ENCODE measurements around the gene PRPSAP1.

The PRPSAP1 gene

DNA sequence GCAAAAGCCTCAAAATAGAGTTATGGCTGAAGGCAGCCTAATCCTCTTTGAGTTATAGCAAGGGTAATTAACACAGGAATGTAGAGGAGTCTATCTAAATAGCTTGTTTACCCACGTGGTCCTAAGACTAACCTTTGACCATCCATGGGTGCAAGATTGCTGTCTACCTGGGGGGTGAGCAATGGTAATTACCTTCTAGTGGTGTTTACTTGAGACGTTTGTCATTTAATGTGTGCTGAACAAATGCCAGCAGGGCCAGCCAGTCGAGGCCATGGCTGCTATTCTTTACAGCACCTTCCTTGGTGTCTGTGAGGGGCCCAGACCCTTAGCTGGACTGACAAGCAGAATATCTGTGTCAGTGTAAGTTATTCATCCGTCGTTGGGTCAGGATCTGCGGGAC is 13.9 kb upstream of the PRPSAP1 start:
- Histone ChIP-seq H3K36me3 (replicated peaks in 1 of 2; ENCODE audit: control insufficient read depth in 2 of 2, insufficient read depth in 2 of 2, low read length in 2 of 2) (no peaks in the 10 kb centered on the region), H2BK12ac (ENCODE audit: low read length) (no peak overlapping the region), H2BK120ac (ENCODE audit: low read depth, low read length) (no peak overlapping the region), H3K4ac (ENCODE audit: low read length) (no peak overlapping the region), H3K4me3 (ENCODE audit: low read length in 2 of 2) (no peak overlapping the region), H2BK5ac (ENCODE audit: low read length) (no peak overlapping the region), H4K91ac (ENCODE audit: low read depth, low read length, poor library complexity) (no peak overlapping the region), H3K18ac (ENCODE audit: low read length) (no peak overlapping the region), H3K4me1 (ENCODE audit: control insufficient read depth in 2 of 2, insufficient read depth in 1 of 2, low read depth in 1 of 2, low read length in 2 of 2) (peaks cover 2 to 6% of the 10 kb centered on the region in 2 donors), H2AK5ac (ENCODE audit: low read depth, low read length) (no peak overlapping the region), H3K27me3 (ENCODE audit: control insufficient read depth in 3 of 3, insufficient read depth in 3 of 3, low read depth in 1 of 3, low read length in 3 of 3) (no peaks in the 10 kb centered on the region), H3K4me2 (ENCODE audit: insufficient read depth, low read length, poor library complexity, severe bottlenecking) (no peak overlapping the region), H3K9me3 (replicated peaks in 1 of 2; ENCODE audit: control insufficient read depth in 2 of 2, insufficient read depth in 1 of 2, low read depth in 1 of 2, low read length in 2 of 2) (no peaks in the 10 kb centered on the region), H3K14ac (ENCODE audit: low read length) (no peak overlapping the region), H2BK15ac (ENCODE audit: low read length) (no peak overlapping the region), H3K27ac (replicated peaks; ENCODE audit: low read length) (no peak overlapping the region), H4K8ac (ENCODE audit: low read depth, low read length) (no peak overlapping the region), H3K9ac (ENCODE audit: low read depth, low read length, poor library complexity) (no peak overlapping the region), H3K23ac (ENCODE audit: low read depth, low read length, poor library complexity) (no peak overlapping the region), H2AFZ (ENCODE audit: low read length) (no peak overlapping the region), H3K79me1 (ENCODE audit: low read depth, low read length) (no peaks in the 10 kb centered on the region)
- no CpG with 5 or more reads among the region's 6 CpGs for WGBS, 2 donors (ENCODE audit: extremely low coverage in 2 of 2, insufficient read length in 2 of 2, insufficient replicate concordance in 1 of 2)
- no peak for DNase-seq (ENCODE audit: low spot score)

DNA sequence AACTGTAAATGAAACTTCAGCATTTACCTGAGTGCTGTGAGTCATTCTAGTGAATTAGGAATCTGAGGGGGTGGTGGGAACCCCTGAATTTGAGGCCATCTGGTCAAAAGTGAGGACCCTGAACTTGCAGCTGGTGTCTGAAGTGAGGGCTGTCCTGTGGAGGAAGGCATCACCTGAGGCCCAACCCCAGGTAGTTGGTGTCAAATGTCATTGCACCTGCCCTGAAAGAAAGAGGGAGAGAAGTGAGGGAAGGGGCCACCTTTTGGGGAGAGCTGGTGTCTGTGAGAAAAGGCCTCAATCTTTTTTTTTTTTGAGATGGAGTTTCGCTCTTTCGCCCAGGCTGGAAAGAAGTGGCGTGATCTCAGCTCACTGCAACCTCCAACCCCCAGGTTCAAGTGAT is 12.5 kb upstream of the PRPSAP1 start:
- H3K23ac ChIP-seq (ENCODE audit: low read depth, low read length, poor library complexity): no peak overlapping the region
- no peaks in the 10 kb centered on the region for H3K79me1 ChIP-seq (ENCODE audit: low read depth, low read length)
- H3K4me1 ChIP-seq (ENCODE audit: control insufficient read depth in 2 of 2, insufficient read depth in 1 of 2, low read depth in 1 of 2, low read length in 2 of 2): peaks cover 2 to 6% of the 10 kb centered on the region in 2 donors
- H3K9me3 ChIP-seq (replicated peaks in 1 of 2; ENCODE audit: control insufficient read depth in 2 of 2, insufficient read depth in 1 of 2, low read depth in 1 of 2, low read length in 2 of 2): no peaks in the 10 kb centered on the region
- H2AK5ac ChIP-seq (ENCODE audit: low read depth, low read length): peak overlapping the region; percentile 44
- no peak overlapping the region for H2BK15ac ChIP-seq (ENCODE audit: low read length)
- no peak for DNase-seq (ENCODE audit: low spot score)
- H2BK120ac ChIP-seq (ENCODE audit: low read depth, low read length): peak overlapping the region; percentile 35
- no peaks in the 10 kb centered on the region for H3K36me3 ChIP-seq (replicated peaks in 1 of 2; ENCODE audit: control insufficient read depth in 2 of 2, insufficient read depth in 2 of 2, low read length in 2 of 2)
- no peak overlapping the region for H2BK12ac ChIP-seq (ENCODE audit: low read length)
- no peak overlapping the region for H2BK5ac ChIP-seq (ENCODE audit: low read length)
- H2AFZ ChIP-seq (ENCODE audit: low read length): no peak overlapping the region
- no peak overlapping the region for H4K8ac ChIP-seq (ENCODE audit: low read depth, low read length)
- H3K4me3 ChIP-seq (ENCODE audit: low read length in 2 of 2): no peak overlapping the region
- H3K18ac ChIP-seq (ENCODE audit: low read length): no peak overlapping the region
- no CpG with 5 or more reads among the region's 3 CpGs for WGBS, 2 donors (ENCODE audit: extremely low coverage in 2 of 2, insufficient read length in 2 of 2, insufficient replicate concordance in 1 of 2)
- H3K9ac ChIP-seq (ENCODE audit: low read depth, low read length, poor library complexity): no peak overlapping the region
- peak overlapping the region; percentile 37 for H3K4ac ChIP-seq (ENCODE audit: low read length)
- no peaks in the 10 kb centered on the region for H3K27me3 ChIP-seq (ENCODE audit: control insufficient read depth in 3 of 3, insufficient read depth in 3 of 3, low read depth in 1 of 3, low read length in 3 of 3)
- H4K91ac ChIP-seq (ENCODE audit: low read depth, low read length, poor library complexity): no peak overlapping the region
- H3K14ac ChIP-seq (ENCODE audit: low read length): no peak overlapping the region
- no peak overlapping the region for H3K4me2 ChIP-seq (ENCODE audit: insufficient read depth, low read length, poor library complexity, severe bottlenecking)
- H3K27ac ChIP-seq (replicated peaks; ENCODE audit: low read length): no peak overlapping the region

DNA sequence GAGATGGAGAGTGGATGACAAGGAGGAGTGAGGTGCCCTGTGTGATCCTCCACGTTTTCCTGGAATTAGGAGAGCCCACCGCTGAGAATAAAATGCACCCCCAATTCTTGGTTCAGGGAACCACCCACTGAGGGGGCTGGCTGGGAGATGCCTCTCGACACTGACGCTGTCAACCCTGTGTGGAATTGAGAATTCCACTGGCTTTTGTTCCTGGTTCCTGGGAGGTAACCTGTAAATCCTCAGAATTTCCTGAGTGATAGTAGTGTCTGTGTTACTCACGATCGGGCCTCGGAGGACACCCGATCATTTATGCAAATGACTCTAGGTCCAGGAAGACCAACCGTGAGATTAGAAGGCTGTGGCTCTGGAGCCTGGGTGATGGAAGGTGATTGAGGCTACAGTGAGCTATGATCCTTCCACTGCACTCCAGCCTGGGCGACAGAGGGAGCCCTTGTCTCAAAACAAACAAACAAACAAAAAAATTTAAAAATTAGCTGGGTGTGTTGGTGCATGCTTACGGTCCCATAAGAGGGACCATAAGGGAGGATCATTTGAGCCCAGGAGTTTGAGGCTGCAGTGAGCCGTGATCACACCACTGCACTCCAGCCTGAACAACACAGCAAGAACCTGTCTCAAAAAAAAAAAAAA is 11.7 kb upstream of the PRPSAP1 start:
- H4K8ac ChIP-seq (ENCODE audit: low read depth, low read length): no peak overlapping the region
- no peak for DNase-seq (ENCODE audit: low spot score)
- no peak overlapping the region for H2AFZ ChIP-seq (ENCODE audit: low read length)
- no peak overlapping the region for H2BK15ac ChIP-seq (ENCODE audit: low read length)
- no peaks in the 10 kb centered on the region for H3K36me3 ChIP-seq (replicated peaks in 1 of 2; ENCODE audit: control insufficient read depth in 2 of 2, insufficient read depth in 2 of 2, low read length in 2 of 2)
- H3K4me1 ChIP-seq (ENCODE audit: control insufficient read depth in 2 of 2, insufficient read depth in 1 of 2, low read depth in 1 of 2, low read length in 2 of 2): peaks cover 2 to 6% of the 10 kb centered on the region in 2 donors
- WGBS, 2 donors (ENCODE audit: extremely low coverage in 2 of 2, insufficient read length in 2 of 2, insufficient replicate concordance in 1 of 2): no CpG with 5 or more reads among the region's 12 CpGs
- H2AK5ac ChIP-seq (ENCODE audit: low read depth, low read length): no peak overlapping the region
- H3K9ac ChIP-seq (ENCODE audit: low read depth, low read length, poor library complexity): no peak overlapping the region
- H3K14ac ChIP-seq (ENCODE audit: low read length): no peak overlapping the region
- no peaks in the 10 kb centered on the region for H3K9me3 ChIP-seq (replicated peaks in 1 of 2; ENCODE audit: control insufficient read depth in 2 of 2, insufficient read depth in 1 of 2, low read depth in 1 of 2, low read length in 2 of 2)
- H3K27me3 ChIP-seq (ENCODE audit: control insufficient read depth in 3 of 3, insufficient read depth in 3 of 3, low read depth in 1 of 3, low read length in 3 of 3): no peaks in the 10 kb centered on the region
- no peak overlapping the region for H3K27ac ChIP-seq (replicated peaks; ENCODE audit: low read length)
- H3K18ac ChIP-seq (ENCODE audit: low read length): no peak overlapping the region
- H2BK12ac ChIP-seq (ENCODE audit: low read length): no peak overlapping the region
- no peak overlapping the region for H2BK120ac ChIP-seq (ENCODE audit: low read depth, low read length)
- no peak overlapping the region for H3K4me3 ChIP-seq (ENCODE audit: low read length in 2 of 2)
- H3K4me2 ChIP-seq (ENCODE audit: insufficient read depth, low read length, poor library complexity, severe bottlenecking): no peak overlapping the region
- no peak overlapping the region for H3K23ac ChIP-seq (ENCODE audit: low read depth, low read length, poor library complexity)
- H3K4ac ChIP-seq (ENCODE audit: low read length): no peak overlapping the region
- H4K91ac ChIP-seq (ENCODE audit: low read depth, low read length, poor library complexity): no peak overlapping the region
- H3K79me1 ChIP-seq (ENCODE audit: low read depth, low read length): no peaks in the 10 kb centered on the region
- no peak overlapping the region for H2BK5ac ChIP-seq (ENCODE audit: low read length)

DNA sequence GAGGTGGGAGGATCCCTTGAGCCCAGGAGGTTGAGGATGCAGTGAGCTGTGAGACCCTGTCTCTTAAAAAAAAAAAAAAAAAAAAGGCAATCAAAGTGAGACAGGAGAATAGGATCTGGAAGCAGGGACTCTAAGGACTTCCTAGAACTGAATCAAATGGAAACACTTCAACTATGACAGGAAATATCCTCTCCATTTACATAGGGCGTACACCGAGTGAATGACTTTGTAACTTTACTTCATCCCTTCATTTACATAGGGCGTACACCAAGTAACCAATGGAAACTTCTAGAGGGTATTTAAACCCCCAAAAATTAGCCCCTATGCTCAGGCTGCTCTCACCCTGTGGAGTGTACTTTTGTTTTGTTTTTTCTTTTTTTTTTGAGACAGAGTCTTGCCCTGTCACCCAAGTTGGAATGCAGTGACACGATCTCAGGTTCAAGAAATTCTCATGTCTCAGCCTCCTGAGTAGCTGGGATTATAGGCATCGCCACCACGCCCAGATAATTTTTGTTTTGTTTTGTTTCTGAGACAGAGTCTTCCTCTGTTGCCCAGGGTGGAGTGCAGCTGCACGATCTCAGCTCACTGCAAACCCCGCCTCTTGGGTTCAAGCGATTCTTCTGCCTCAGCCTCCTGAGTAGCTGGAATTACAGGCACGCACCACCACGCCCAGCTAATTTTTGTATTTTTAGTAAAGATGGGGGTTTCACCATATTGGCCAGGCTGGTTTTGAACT is 9.6 kb upstream of the PRPSAP1 start:
- Histone ChIP-seq H2BK5ac (ENCODE audit: low read length) (no peak overlapping the region), H3K4me1 (ENCODE audit: control insufficient read depth in 2 of 2, insufficient read depth in 1 of 2, low read depth in 1 of 2, low read length in 2 of 2) (peaks cover 0 to 2% of the 10 kb centered on the region in 2 donors), H3K27me3 (ENCODE audit: control insufficient read depth in 3 of 3, insufficient read depth in 3 of 3, low read depth in 1 of 3, low read length in 3 of 3) (no peaks in the 10 kb centered on the region), H2BK15ac (ENCODE audit: low read length) (no peak overlapping the region), H4K8ac (ENCODE audit: low read depth, low read length) (no peak overlapping the region), H2BK120ac (ENCODE audit: low read depth, low read length) (no peak overlapping the region), H3K14ac (ENCODE audit: low read length) (no peak overlapping the region), H3K36me3 (replicated peaks in 1 of 2; ENCODE audit: control insufficient read depth in 2 of 2, insufficient read depth in 2 of 2, low read length in 2 of 2) (no peaks in the 10 kb centered on the region), H4K91ac (ENCODE audit: low read depth, low read length, poor library complexity) (no peak overlapping the region), H3K9ac (ENCODE audit: low read depth, low read length, poor library complexity) (no peak overlapping the region), H3K27ac (replicated peaks; ENCODE audit: low read length) (no peak overlapping the region), H2AK5ac (ENCODE audit: low read depth, low read length) (no peak overlapping the region), H2BK12ac (ENCODE audit: low read length) (no peak overlapping the region), H3K9me3 (replicated peaks in 1 of 2; ENCODE audit: control insufficient read depth in 2 of 2, insufficient read depth in 1 of 2, low read depth in 1 of 2, low read length in 2 of 2) (no peaks in the 10 kb centered on the region), H3K4ac (ENCODE audit: low read length) (no peak overlapping the region), H3K79me1 (ENCODE audit: low read depth, low read length) (no peaks in the 10 kb centered on the region), H3K18ac (ENCODE audit: low read length) (no peak overlapping the region), H3K23ac (ENCODE audit: low read depth, low read length, poor library complexity) (no peak overlapping the region), H3K4me2 (ENCODE audit: insufficient read depth, low read length, poor library complexity, severe bottlenecking) (no peak overlapping the region), H3K4me3 (ENCODE audit: low read length in 2 of 2) (no peak overlapping the region), H2AFZ (ENCODE audit: low read length) (no peak overlapping the region)
- no peak for DNase-seq (ENCODE audit: low spot score)
- WGBS, 2 donors (ENCODE audit: extremely low coverage in 2 of 2, insufficient read length in 2 of 2, insufficient replicate concordance in 1 of 2): no CpG with 5 or more reads among the region's 11 CpGs

Measured in neuronal stem cell (in vitro differentiated cells).